ENCODE measurements around the gene OSM.

Gene OSM

DNA sequence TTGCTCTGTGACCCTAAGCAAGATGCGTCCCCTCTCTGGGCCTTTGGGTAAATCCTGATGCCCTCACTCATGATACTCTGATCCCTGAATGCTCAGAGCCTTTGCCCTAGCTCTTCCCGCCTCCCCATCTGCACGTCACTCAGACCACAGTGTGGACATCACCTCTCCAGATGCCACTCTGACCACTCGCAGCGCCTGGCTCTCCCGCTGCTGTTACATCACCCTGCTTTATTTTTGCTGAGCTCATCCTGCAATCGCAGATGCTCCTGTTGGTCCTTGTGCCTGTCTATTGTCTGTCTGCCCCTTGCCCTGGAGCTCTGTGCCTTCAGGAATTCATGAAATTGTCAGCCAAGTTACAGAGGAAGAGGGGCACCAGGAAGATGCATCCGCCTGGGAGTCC is 5.5 kb downstream of the OSM start:
- no peak for DNase-seq

DNA sequence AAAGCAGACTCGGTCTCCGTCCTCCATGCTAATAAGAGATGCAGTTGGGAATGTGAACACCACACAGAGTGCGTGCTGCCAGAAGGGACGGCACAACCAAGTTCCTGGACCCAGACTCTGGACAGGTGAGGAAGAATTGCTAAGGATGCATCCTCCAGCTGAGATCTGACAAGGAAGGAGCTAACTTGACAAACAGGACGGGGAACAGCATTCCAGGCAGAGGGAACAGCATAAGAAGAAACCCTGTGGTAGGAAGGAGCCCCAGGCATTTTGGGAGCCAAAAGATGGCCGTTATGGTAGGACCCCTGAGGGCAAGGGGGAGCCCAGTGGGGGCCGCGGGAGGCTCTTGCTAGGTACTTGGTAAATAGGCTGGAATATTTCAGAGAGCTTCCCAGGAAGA is 6.0 kb downstream of the OSM start:
- DNase-seq: no peak

DNA sequence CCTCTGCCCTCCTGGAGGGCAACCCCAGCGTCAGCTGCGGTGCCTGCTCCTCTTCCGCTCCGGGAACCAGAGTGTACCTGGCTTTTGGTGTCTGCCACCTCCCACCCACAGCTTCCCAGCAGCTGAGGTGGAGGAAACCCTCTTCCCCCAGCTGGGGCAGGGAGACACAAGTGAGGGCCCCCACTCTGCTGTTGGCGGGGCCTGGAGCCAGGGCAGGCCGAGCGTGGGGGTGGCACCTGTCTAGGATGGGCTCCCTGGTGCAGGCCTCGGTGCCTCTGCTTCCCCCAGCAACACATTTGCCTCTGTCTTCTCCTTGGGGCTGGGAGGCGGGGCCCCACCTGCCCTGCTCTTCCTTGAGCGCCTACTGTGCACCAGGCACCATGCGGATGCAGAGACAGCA is 6.4 kb downstream of the OSM start:
- no peak for DNase-seq

DNA sequence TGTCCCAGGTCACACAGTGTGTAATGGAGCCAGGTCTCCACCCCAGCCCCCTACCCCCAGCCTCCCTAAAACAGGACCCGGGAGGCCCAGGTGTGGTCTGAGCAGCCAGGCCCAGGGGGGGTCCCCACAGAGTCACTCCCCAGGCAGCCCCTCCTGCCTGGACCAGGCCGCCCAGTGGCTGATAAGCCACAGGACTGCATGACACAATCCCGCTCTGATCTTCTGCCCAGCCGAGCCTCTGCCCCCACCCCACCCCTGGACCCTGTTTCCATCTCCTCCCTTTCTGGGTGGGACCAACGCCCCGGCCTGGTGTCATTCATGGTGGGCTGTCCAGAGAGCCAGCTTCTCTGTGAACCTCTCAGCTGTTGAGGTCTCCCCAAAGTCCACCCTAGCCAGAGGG is 12.3 kb downstream of the OSM start:
- DNase-seq: no peak

DNA sequence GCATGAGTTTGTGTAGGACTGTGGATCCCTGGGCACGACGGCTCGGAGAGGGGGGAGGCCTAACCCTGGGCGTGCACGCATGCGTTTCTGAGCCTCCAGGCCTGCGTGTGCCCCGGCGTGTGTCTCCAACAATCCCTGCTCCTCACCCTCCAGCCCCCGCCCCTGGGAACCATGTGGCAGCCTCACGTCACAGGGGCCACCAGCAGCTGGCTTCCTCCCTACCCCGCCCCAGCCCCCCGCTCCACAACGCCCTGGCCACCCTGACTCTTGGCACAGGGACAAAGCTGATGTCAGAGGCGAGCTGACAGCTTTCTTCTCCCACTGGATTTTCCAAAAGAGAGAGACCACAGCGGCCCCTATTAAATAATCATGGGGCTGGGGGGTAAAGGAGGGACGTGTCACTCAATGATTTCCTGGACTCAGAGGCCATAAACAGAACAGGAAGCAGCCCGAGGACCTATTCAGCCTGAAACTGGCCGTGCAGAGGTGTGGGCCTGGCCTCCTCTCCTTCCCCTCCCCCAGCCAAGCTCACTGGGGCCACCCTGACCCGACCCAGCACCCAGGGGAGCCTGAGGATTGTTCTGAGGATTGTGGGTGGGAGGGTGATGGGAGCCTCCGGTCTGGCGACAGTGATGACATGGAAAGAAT is 13.3 kb downstream of the OSM start:
- DNase-seq: no peak

DNA sequence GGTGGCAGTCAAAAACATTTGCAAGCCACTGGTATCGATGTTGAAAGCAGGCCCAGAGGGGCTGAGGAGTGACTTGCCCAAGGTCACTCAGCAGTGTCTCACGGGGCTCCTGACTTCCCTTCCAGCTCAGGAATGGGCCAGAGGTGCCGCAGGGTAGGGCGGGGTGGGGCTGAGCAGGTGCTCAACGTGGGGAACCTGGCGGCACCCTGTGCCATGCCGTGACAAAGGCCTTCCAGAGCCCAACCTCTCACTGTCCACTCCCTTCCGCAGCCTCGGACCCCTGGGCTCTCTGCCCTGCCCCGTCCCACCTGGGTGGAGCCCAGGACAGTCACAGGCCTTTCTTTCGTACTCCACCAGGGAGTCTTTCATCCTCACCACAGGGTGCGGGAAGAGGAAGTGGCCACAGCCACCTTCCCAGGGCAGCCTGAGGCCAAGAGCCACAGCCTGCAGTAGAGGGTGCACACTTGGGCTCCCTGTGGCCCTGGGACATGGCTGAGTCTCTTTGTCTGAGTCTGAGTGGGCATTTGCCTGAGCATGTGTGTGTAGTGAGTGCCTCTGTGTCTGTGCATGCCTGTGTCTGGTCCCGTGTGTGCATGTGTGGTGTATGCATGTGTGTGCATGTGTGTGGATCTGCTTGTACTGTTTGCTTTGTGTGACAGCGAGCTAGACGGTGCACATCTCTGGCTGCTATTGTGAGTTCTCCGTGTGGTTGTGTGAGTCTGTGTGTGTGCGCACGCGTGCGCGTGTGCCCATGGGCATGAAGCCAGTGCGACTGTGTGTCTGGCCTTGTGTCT is 14.0 kb downstream of the OSM start:
- no peak for DNase-seq

DNA sequence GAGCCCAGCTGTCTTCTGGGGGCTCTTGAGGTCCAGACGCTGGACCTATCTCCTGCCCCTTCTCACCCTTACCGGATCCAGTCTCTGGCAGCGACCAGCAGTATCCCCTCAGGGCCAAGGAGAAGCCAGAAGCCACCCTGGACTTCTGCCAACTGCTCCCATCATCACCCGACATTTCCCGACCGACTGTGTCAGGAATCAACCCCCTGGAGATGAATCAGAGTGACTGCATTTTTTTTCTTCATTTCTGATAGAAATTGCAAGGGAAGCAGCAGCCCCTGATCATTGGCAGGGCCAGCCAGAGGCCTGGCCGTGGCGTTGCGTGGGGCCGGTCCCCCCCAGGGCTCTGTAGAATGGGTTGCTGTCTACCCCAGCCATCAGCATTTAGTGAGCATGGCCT is 14.9 kb downstream of the OSM start:
- no peak for DNase-seq

DNA sequence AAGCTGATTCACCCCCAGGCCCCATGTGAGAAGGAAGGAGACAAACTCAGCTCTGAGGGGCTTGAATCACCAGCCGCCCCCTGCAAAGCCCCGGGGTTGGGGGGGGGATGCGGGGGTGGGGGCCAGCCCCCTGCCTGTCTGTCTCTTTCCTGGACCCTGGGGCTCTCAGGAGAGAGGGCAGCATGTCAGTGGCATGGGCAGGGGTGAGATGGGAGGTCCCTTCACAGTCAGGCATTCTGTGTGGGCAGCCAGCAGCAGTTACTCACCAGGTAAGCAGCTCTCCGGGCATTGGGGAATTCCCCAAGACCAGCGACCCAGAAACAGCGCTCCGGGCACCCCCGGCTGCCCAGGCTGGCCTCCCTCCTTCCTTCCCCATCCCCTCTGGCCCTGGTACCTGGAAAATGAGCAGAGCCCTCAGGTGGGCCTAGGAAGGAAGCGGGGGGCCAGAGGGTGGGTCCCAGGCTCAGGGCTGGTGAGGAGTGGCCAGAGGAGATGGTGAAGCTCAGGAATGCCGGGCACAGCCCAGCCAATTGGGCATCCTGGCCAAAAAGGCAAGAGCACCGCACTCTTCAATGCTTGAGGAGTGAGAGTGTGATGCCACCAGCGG is 15.9 kb downstream of the OSM start:
- no peak for DNase-seq

DNA sequence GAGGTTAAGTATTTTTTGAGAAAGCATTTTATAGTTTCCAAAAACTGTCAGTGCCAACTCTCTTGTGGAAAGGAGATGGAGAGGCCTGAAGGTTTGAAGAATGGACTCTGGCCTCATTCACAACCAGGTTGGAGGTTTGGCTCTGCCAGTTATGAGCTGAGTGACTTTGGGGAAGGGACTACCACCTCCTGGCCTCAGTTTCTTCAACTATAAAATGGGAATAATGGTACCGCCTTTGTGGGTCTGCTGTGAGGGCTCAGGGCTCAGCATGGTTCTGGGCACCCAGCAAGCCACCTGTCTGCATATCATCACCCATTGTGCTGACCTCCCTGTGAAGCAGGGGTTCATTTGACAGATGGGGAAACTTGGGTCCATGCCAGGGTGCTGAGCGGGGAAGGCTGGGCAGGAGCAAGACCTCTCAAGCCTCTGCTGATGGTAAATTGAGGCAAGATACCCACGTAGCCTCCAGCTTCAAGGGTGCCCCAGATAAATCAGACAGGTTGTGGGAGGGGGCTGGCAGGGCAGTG is 16.5 kb downstream of the OSM start:
- DNase-seq: no peak

DNA sequence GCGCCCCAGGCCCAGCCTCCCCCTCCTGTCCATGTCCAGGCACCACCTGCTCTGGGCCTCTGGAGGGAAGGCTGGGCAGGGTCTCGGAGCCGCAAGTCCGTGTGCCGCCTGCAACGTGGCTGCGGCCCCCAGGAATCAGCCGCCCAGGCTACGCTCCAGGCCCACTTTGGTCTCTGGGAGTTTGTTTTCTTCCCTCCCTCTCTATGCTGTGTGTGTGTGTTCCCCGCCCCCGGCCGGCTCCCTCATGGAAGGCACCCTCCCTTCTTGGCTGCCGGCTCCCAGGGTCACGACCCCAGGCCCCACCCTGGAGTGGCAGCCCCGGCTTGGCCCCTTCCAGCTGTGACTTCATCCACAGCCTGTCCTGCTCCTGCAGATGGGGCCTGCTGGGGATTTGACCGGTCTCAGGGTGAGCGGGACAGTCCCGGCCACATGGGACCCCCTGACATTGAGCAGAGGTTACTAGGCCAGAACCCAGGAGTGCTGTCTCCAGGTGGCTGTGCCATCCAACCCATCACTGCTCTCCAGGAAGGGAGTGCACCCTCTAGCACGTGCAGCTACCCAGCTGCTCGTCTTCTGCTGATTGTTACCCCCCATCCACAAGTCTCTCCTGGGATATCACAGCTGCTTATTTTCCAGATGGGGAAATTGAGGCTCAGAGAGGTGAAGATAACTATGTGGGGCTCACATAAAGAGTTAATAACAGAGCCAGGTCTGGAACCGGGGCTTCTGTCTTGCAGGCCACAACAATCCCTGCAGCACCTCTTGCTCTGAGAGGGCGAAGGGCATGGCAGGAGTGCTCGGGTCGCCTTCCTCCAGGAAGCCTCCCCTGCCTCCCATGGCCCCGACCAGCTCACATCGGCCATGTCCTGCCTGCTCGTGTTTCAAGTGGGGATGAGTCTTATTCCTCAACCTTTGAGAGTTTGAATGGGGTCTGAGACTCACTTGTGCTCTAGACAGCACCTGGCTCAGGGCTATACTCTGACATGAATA is 17.3 kb downstream of the OSM start:
- no peak for DNase-seq

DNA sequence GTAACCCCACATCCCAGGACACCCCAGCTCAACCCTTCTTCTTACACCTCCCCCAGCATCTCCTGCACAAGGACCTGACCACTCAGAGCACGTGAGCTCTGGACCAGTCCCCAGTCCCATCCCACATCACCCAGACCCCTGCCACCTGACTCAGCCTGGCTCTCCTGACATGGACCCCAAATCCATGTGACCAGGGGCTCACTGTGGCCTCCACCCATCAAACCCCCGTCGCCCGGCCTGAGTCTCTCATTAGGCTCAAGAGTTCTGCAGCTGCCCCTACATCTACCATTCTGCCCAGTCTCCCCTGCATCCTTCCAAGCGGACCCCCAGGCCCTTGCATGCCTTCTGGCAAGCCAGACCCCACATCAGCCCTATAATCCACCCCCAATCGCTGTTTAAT is 18.2 kb downstream of the OSM start:
- no peak for DNase-seq

DNA sequence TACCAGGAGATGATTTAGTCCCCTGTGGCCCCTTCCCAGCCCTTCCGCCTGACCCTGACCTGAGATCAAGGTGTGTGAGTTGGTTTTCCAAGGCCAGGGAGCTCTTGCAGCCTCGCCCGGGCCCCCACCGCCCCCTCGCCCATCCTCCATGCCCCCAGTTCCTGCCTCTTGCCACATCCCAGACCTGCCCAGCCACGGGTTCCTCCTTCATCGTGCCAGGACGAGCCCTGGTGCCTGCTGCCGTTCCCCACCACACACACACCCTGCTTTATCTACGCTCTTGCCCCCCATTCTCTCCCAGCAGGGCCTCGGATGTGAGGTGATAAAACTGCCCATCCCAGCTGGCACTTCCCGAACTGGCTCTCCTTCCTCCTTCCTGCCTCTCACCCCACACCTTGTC is 18.7 kb downstream of the OSM start:
- no peak for DNase-seq

DNA sequence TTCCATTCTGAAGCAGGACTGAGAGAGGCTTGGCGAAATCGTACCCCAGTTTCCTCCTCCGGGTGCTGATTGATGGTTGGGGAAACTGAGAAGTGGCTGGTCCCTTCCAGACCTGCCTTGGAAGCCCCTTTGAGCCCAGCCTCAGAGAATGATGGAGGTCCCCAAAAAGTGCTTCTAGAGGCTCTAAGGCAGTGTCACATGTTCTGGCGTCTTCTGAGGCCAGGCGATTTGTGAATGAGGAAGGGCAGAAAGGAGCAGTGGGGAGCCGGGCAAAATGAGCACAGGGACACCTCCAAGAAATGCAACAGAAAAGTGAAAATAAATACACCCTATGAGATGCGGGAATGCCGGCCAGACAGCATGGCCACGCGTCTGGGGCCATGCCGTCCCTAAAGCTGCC is 19.1 kb downstream of the OSM start:
- DNase-seq: no peak

DNA sequence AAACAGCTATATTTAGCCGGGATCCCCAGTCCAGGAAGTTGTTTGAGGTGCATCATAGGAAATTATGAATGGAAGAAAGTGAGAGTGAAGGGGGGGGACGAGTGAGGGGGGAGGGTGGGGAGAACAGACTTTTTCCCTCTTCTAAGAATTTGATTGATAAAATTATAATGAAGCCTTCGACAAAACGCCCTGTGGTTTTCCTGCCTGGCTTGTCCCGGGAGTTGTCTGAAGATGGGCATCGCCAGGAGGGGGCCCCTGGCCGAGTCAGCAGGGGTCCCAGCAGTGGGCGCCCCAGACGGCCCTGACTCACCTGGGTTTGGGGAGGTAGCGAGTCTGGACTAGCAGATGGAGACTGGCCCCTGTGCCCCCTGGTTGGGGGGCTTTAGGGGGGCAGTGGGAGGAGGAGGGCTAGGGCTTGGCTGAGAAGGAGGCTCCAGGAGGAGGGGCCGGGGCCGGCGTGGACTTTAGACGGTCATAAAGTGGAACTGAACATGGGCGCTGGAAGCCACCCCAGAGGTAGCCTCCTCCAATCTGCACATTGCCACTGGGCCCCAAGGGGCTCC is 19.8 kb downstream of the OSM start:
- DNase-seq: no peak

DNA sequence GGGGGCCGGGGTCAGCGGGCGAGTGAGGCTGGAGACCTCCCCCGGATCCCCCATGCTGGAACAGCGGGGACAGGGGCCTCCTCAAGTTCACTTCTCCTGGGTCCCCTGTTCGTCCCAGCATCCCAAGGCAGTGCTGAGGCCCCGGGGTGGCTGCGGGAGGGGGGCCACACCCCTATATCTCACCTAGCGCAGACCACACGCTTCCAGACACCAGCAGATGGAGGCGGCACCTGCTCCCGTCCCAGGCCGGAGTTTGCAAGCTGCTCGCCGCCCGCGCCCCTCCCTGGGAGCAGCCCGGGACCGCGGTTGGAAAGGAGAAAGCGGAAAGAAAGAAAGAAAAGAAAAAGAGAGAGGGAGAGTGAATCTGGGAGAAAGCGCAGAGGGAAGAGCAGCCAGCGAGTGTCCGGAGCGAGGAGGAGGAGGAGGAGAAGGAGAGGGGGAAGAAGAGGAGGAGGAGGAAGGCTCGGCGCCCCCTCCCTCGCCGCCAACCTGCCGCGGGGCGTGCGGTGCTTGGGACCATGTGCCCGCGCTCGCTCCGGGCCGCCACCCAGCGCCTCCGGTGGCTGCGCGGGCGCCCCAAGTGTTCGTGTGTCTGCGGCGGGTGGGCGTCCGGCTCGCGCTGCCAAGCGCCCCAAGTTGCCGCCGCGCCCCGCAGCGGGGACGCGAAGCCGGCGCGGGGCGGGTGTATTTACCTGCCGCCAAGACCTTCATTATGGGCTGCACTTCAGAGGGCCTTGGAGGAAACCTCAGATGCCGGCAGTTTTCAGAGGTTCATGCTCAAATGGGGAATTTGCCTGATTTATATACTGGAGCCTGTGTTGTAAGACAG is 20.5 kb downstream of the OSM start, which contains the start of gene LIF:
Gene LIF, minus strand, starts transcription at position 775 of the 829 bp plus-strand sequence. Its CDS starts 64 bp downstream, at position 711.
- peak; percentile 74 for DNase-seq

DNA sequence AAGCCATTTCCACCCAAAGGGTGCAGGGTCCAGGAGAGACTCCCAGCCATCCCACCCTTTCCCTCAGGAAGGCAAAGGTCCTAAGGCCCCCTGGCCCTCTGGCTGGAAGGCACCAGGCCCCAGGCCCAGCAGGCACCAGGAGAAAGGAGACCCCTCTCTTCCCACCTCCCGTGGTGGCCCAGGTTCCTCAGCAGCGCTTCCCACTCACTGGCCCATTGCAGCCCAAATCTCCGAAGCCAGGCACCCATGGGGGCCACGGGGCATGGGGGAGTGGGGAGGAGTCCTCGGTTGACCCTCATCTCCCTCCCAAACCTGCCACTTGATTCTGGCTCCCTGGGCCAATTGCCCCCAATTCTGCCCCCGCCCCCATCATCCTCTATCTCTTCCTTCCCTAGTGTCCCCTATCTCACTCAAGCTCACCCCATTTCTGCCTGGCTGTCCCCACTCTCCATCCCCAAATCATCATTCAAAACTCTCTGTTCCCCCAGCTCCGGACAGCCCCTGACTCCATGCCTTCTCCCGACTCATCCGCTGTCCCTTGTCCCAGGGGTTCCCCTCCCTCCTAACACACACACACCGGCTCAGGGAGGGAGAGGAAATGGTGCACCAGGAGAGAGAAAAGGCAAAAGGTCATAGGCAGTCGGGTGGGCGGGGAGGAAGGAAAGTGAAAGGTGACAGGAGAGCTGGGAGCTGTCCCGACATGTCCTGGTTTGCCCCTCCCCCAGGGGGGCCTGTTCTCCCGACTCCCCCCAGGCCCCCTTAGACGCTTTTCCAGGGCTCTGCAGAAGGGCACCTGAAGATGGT is 21.3 kb downstream of the OSM start:
- no peak for DNase-seq

DNA sequence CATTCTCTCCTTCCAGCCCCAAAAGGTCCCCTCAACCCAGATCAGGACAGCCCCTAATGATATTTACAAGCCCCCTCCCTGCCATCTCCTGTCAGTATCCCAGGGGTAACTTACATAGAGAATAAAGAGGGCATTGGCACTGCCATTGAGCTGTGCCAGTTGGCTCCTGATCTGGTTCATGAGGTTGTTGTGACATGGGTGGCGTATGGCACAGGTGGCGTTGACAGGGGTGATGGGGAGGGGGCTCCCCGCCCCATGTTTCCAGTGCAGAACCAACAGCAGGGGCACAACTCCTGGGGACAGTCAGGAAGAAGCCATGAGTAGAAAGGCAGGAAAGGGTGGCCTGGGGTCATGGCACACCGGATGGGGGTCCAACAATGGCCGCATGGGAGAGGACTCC is 22.0 kb downstream of the OSM start:
- no peak for DNase-seq

DNA sequence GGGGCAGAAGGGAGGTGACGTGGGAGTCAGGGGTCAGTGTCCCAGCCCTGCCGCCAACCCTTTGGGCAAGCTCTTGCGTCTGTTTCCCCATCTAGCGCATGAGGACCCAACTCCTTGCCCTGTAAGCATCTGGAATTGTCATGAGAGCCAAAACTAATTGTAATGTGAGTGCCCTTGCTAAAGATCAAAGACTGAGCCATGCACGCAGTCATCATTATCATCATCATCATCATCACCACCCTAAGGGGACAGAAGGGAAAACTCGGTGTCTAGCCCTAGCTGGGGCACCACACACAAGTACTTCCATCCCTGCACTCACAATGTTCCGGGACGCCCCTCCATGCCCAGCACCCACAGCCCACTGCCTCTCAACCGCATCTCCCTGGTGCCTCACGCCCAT is 22.6 kb downstream of the OSM start:
- no peak for DNase-seq

DNA sequence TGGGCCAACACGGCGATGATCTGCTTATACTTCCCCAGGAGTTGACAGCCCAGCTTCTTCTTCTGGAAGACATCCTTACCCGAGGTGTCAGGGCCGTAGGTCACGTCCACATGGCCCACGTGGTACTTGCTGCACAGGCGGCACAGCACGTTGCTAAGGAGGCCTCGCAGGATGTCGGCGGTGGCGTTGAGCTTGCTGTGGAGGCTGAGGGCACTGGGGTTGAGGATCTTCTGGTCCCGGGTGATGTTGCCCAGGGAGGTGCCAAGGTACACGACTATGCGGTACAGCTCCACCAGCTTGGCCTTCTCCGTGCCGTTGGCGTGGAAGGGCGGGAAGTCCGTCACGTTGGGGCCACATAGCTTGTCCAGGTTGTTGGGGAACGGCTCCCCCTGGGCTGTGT is 23.0 kb downstream of the OSM start:
- DNase-seq: no peak

DNA sequence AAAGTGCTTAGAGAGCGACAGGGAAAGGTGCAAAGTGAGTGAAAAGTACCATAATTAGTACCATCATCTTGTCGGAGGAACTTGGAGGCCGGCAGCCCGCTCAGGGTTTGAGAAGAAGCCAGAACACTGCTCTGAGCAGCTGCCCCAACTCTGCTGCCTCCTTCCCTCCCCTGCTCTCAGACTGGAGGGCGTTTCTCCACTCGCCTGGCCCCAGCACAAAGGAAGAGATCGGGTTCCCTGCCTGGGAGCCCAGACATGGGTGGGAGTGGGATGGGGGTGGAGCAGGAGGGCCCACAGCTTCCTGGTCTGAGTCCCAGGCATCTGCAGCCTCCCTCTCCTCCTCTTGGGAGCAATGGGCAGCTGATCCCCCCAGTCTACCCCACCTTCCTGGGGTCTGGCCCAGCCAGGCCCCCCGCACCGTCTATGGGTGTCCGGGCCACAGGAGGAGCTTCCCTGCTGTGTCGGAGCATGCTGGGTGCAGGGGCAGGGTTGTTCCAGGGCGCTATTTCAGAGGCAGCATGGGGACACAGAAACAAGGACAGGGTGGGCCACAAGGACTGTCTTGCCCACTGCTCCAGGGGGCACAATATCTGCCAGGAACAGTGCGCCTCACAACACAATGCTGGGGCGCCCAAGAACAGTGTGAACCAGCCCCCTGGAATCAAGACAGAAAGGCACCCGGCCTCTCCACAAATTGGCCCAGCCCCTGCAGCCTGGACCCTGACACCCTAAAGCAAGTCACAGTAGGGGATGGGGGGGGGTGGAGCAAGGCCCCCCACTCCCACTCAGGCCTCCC is 24.9 kb downstream of the OSM start:
- DNase-seq: no peak
